ENCODE measurements around the gene RRBP1.

Gene RRBP1

DNA sequence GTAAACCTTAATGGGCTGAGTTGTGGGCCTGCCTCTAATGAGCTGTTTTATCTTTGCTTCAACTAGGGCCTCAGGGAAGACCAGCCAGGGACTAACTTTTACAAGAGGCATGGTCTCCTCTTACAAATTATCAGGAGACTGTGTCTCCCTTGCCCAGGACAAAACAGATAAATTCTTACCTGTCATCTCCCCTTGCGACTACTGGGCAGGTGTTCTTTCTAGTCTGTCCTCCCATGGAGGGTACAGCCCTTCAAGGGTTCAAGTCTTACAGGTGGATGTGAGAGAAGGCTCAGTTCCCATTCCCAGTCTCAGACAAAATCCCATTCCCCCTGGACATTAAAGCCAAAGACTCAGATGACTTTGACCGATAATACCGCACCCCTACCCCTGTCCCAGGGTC, 13.6 kb downstream of the RRBP1 start:
- ChIA-PET CTCF (interaction anchor here (1.0 kb wide), 1 partner anchor 22 kb away, joined by 3 read pairs; no protein-coding TSS in a partner anchor), POLR2A (ENCODE audit: low non-redundant PET) (interaction anchor here (0.6 kb wide), 1 partner anchor 128 kb away, joined by 3 read pairs; no protein-coding TSS in a partner anchor)
- H3K27ac ChIP-seq: no peak overlapping the region
- TF ChIP-seq, protein P1, sequence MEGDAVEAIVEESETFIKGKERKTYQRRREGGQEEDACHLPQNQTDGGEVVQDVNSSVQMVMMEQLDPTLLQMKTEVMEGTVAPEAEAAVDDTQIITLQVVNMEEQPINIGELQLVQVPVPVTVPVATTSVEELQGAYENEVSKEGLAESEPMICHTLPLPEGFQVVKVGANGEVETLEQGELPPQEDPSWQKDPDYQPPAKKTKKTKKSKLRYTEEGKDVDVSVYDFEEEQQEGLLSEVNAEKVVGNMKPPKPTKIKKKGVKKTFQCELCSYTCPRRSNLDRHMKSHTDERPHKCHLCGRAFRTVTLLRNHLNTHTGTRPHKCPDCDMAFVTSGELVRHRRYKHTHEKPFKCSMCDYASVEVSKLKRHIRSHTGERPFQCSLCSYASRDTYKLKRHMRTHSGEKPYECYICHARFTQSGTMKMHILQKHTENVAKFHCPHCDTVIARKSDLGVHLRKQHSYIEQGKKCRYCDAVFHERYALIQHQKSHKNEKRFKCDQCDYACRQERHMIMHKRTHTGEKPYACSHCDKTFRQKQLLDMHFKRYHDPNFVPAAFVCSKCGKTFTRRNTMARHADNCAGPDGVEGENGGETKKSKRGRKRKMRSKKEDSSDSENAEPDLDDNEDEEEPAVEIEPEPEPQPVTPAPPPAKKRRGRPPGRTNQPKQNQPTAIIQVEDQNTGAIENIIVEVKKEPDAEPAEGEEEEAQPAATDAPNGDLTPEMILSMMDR (conservative IDR thresholded peaks at IDR 0.05; ENCODE audit: low read depth): no peak
- no peak for DNase-seq (ENCODE audit: low spot score)

DNA sequence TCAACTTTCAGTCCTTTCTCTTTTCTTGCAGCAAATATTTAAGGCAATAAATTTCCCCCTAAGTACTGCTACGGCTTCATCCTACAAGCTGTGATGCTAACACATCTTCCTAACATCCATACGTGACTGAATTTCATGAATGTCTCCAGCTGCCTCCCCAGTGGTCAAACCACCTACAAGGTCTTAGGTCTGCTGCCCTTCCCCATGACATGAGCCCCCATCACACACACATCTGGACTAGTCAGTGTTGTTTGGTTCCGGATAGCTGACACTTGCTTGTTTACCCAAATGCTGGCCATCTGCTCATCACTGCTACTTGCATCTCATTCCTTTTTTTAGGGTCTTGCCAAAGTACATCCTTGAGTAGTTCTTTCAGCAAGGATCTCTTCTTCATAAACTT, 14.6 kb downstream of the RRBP1 start:
- ChIA-PET POLR2A (ENCODE audit: low non-redundant PET) (no interaction called here), CTCF (interaction anchor here (1.0 kb wide), 1 partner anchor 23 kb away, joined by 3 read pairs; no protein-coding TSS in a partner anchor)
- no peak for DNase-seq (ENCODE audit: low spot score)
- no peak overlapping the region for H3K27ac ChIP-seq
- TF ChIP-seq, protein P1 (conservative IDR thresholded peaks at IDR 0.05; ENCODE audit: low read depth): no peak

DNA sequence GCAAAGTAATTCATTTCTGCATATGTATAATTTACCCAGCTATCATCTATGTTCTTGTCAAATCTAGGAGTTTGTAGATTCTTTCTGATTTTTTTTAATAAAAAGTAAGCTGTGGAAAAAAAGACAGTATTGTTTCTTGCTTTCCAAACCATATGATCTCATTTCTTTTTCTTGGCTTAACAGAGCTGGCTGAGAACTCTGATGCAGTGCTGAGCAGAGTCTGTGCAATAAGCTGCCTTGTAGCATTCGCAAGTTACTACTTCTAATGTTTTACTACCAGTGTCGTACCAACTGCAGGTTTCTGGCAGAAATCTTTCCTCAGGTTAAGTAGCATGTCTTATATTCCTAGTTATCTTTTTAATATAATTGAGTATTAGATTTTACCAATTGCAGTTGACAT, 15.6 kb downstream of the RRBP1 start:
- DNase-seq (ENCODE audit: low spot score): no peak
- ChIA-PET POLR2A (ENCODE audit: low non-redundant PET) (no interaction called here), CTCF (interaction anchor here (0.5 to 0.7 kb wide), 3 partner anchors 14 to 1114 kb away, joined by 3 to 4 read pairs (median 4); no protein-coding TSS in a partner anchor)
- H3K27ac ChIP-seq: no peak overlapping the region
- TF ChIP-seq, protein P1 (conservative IDR thresholded peaks at IDR 0.05; ENCODE audit: low read depth): no peak

DNA sequence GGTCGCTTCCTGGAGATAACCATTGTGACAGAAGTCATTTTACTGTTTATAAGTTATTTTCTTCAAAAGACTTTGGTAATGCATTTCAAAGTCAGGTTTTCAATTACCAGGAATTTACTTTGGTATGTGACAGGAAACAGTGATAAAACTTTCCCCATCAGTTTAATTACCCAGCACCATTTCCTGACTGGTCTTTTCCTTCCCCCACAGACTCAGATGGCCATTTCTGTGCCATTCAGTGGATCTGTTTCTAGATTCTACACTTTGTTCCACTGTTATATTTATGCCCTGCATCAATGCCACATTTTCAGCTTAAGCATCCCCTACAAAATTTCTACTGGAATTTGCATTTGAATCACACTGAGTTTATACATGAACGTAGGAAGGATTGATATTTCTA, 16.3 kb downstream of the RRBP1 start:
- H3K27ac ChIP-seq: no peak overlapping the region
- DNase-seq (ENCODE audit: low spot score): no peak
- ChIA-PET CTCF (interaction anchor here (0.7 kb wide), 1 partner anchor 14 kb away, joined by 3 read pairs; no protein-coding TSS in a partner anchor), POLR2A (ENCODE audit: low non-redundant PET) (interaction anchor here (0.7 kb wide), 1 partner anchor 34 kb away, joined by 7 read pairs; no protein-coding TSS in a partner anchor)
- TF ChIP-seq, protein P1 (conservative IDR thresholded peaks at IDR 0.05; ENCODE audit: low read depth): no peak

DNA sequence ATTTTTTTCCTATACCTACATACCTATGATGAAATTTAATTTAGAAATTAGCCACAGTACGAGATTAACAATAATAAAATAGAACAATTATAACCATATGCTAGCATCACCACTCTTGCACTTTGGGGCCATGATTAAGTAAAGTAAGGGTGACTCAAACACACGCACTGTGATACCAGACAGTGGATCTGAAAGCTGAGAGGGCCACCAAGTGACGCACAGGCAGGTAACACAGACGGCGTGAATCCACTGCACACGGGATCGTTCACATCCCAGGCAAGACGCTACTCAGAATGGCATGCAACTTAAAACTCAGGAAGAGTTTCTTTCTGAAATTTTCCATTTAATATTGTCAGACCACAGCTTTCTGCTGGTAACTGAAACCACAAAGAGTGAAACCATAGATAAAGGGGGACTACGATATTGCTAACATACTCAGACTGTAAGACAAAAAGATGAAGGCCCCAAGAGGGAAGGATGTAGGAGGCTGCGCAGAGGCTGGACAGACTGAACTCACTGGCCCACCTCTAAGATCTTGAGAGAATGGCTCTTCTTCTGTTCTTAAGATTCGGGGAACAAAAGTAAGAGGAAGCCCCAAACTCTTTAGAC, 17.9 kb downstream of the RRBP1 start:
- TF ChIP-seq, protein P1 (conservative IDR thresholded peaks at IDR 0.05; ENCODE audit: low read depth): no peak
- CTCF ChIA-PET: interaction anchor here (0.6 kb wide), 1 partner anchor 19 kb away, joined by 3 read pairs; no protein-coding TSS in a partner anchor
- POLR2A ChIA-PET (ENCODE audit: low non-redundant PET): no interaction called here
- no peak overlapping the region for H3K27ac ChIP-seq
- DNase-seq (ENCODE audit: low spot score): no peak

DNA sequence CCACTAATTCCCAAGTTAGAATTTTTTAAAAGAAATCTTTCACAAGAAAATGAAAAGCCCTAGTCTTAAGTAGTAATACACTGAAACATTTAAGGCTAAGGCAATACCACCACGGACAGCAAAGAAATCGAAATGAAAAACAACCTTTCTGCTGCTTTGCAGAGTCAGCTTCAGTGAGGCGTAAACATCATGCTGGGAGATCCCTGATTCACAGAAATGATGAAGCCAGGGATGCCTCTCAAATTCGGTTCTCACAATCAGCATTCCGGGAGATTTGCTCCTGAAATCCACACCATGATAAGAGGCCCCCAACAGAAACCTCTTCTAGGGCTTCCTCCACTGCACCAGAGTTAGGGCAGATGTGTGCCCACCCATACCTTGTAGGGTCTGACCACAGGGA, 18.6 kb downstream of the RRBP1 start:
- H3K27ac ChIP-seq: no peak overlapping the region
- no peak for DNase-seq (ENCODE audit: low spot score)
- TF ChIP-seq, protein P1 (conservative IDR thresholded peaks at IDR 0.05; ENCODE audit: low read depth): no peak
- ChIA-PET POLR2A (ENCODE audit: low non-redundant PET) (no interaction called here), CTCF (no interaction called here)

Data from RWPE1 (cell line).